C4-2B (cell line): ENCODE results near the gene HIP1.

Experiments used
- ZFX ChIP-seq: fragments of 450-650 bp; IDR thresholded peaks from 2 replicates; pipeline ENCODE4 v1.6.1; 2017
- TF ChIP-seq, protein P1 (sequence below): fragments of 450-650 bp; conservative IDR thresholded peaks from 2 replicates; pipeline ENCODE4 v1.5.1; 2017; ENCODE audit warnings: mild to moderate bottlenecking

DNA sequence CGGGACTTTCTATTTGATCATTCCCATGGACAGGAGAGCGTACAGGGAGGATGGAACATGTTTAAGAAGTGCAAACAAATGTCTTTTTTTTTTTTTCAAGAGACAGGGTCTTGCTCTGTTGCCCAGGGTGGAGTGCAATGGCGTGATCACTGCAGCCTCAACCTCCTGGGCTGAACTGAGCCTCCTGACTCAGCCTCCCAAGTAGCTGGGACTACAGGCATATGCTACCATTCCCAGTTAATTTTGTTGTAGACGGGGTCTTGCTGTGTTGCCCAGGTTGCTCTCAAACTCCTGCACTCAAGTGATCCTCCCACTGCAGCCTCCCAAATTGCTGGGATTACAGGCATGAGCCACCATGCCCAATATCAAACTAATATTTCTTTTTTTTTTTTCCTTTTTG lies 206.1 kb downstream of the HIP1 start:
- TF ChIP-seq ZFX = no peak
- TF ChIP-seq, protein P1, sequence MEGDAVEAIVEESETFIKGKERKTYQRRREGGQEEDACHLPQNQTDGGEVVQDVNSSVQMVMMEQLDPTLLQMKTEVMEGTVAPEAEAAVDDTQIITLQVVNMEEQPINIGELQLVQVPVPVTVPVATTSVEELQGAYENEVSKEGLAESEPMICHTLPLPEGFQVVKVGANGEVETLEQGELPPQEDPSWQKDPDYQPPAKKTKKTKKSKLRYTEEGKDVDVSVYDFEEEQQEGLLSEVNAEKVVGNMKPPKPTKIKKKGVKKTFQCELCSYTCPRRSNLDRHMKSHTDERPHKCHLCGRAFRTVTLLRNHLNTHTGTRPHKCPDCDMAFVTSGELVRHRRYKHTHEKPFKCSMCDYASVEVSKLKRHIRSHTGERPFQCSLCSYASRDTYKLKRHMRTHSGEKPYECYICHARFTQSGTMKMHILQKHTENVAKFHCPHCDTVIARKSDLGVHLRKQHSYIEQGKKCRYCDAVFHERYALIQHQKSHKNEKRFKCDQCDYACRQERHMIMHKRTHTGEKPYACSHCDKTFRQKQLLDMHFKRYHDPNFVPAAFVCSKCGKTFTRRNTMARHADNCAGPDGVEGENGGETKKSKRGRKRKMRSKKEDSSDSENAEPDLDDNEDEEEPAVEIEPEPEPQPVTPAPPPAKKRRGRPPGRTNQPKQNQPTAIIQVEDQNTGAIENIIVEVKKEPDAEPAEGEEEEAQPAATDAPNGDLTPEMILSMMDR = no peak
